Keratinocyte (primary cell): ENCODE measurements around the gene ZSCAN5A. TPM values are rescaled to one million over a fixed set of nuclear protein-coding genes. Genes with fewer than 3 reads are reported as not detected.

ENCODE experiments used
- DNase-seq: peaks from one replicate; pipeline ENCODE4 v3.0.0-alpha.2; 2011; ENCODE audit warnings: low read depth, missing footprints, low spot score
- FAIRE-seq: peaks from 2 replicates; lab custom pipeline; 2011; peaks lifted over from hg19 to GRCh38; lab: Jason Lieb, UNC
- H2AFZ ChIP-seq: 2 replicates; pipeline ENCODE4 v1.6.0; 2012; ENCODE audit warnings: low read length, control low read depth, inconsistent platforms; ENCODE audit not compliant: control insufficient read depth
- H3K27ac ChIP-seq: 2 replicates; pipeline ENCODE4 v1.5.1; 2011; ENCODE audit warnings: low read length; ENCODE audit not compliant: control insufficient read depth, insufficient read depth
- H3K27me3 ChIP-seq: 3 replicates; pipeline ENCODE4 v1.6.0; 2011; ENCODE audit warnings: low read length; ENCODE audit not compliant: control insufficient read depth, insufficient read depth; ENCODE audit errors: extremely low read depth
- H3K36me3 ChIP-seq, 2 experiments: 2 replicates in 1 of 2; 3 replicates in 1 of 2; pipeline ENCODE4 v1.5.1; 2011; ENCODE audit warnings: low read length in 2 of 2, mild to moderate bottlenecking in 1 of 2; ENCODE audit not compliant: control insufficient read depth in 2 of 2, insufficient read depth in 2 of 2; ENCODE audit errors: extremely low read depth in 1 of 2
- H3K4me1 ChIP-seq: 3 replicates; pipeline ENCODE4 v1.5.1; 2011; ENCODE audit warnings: low read length; ENCODE audit not compliant: control insufficient read depth, insufficient read depth; ENCODE audit errors: extremely low read depth
- H3K4me2 ChIP-seq: 3 replicates; pipeline ENCODE4 v1.6.0; 2011; ENCODE audit warnings: low read depth, low read length; ENCODE audit not compliant: control insufficient read depth, insufficient read depth; ENCODE audit errors: extremely low read depth
- H3K4me3 ChIP-seq, 3 experiments: fragments of 200-600 bp in 1 of 3; sonication (generic) in 1 of 3; 2 replicates in 2 of 3; 3 replicates in 1 of 3; pipeline ENCODE4 v1.5.1; 2011 to 2016; ENCODE audit warnings: low read length in 3 of 3, mild to moderate bottlenecking in 3 of 3, control low read depth in 2 of 3, inconsistent platforms in 1 of 3, low read depth in 1 of 3, mixed read lengths in 1 of 3, mixed run types in 1 of 3, moderate library complexity in 1 of 3; ENCODE audit not compliant: control insufficient read depth in 2 of 3, insufficient read depth in 2 of 3; ENCODE audit errors: extremely low read depth in 1 of 3
- H3K79me2 ChIP-seq: 2 replicates; pipeline ENCODE4 v1.6.0; 2012; ENCODE audit warnings: low read length; ENCODE audit not compliant: control insufficient read depth, insufficient read depth
- H3K9ac ChIP-seq: 3 replicates; pipeline ENCODE4 v1.6.0; 2011; ENCODE audit warnings: low read length; ENCODE audit not compliant: control insufficient read depth, insufficient read depth; ENCODE audit errors: extremely low read depth
- H3K9me1 ChIP-seq: 3 replicates; pipeline ENCODE4 v1.6.0; 2011; ENCODE audit warnings: low read length; ENCODE audit not compliant: control insufficient read depth, insufficient read depth; ENCODE audit errors: extremely low read depth
- H3K9me3 ChIP-seq: 2 replicates; pipeline ENCODE4 v1.5.1; 2012; ENCODE audit warnings: low read depth, low read length; ENCODE audit not compliant: control insufficient read depth
- H4K20me1 ChIP-seq: 3 replicates; pipeline ENCODE4 v1.6.0; 2011; ENCODE audit warnings: low read length; ENCODE audit not compliant: control insufficient read depth, insufficient read depth; ENCODE audit errors: extremely low read depth
- CTCF ChIP-seq, 3 experiments: IDR thresholded peaks in 1 of 3; conservative IDR thresholded peaks in 1 of 3; optimal IDR thresholded peaks in 1 of 3; 2 replicates in 2 of 3; 3 replicates in 1 of 3; pipeline versions ENCODE3 to v1.5.1; 2011; ENCODE audit warnings: low read length in 3 of 3, mild to moderate bottlenecking in 3 of 3, moderate library complexity in 2 of 3, control low read depth in 1 of 3, inconsistent platforms in 1 of 3; ENCODE audit not compliant: insufficient read depth in 2 of 3; ENCODE audit errors: extremely low read depth in 1 of 3
- EZH2 ChIP-seq: IDR thresholded peaks from one replicate; pipeline ENCODE4 v1.6.1; 2012; ENCODE audit warnings: inconsistent platforms, mild to moderate bottlenecking, low read length, moderate library complexity
- dilution Hi-C: fragments of 300-500 bp; cut with MboI; formaldehyde crosslinking; loops from one replicate; pipeline ENCODE4 v1.7.0; 2020; ENCODE audit warnings: low sequenced_read_pairs; ENCODE audit not compliant: extremely low pct_ligation_motif_present
- polyA plus RNA-seq, 5 experiments: library from polyadenylated mRNA; depleted of rRNA in 3 of 5; stranded (reverse) in 3 of 5; stranded (forward) in 1 of 5; unstranded in 1 of 5; fragments of >200 nt; gene quantifications; 1 replicate in 1 of 5; 2 replicates in 3 of 5; 3 replicates in 1 of 5; pipeline versions ENCODE4 v1.2.1 to v1.2.3, GENCODE V29; 2011 to 2012; ENCODE audit warnings: missing spikeins in 2 of 5, low read depth in 1 of 5, low replicate concordance in 1 of 5

Gene ZSCAN5A
- polyA plus RNA-seq, 1 donor (not counting 4 experiments of a cell fraction or from before 2014, with no cell fraction given), result 6.1 TPM

- peak overlapping the region in 2 of 3 experiments; percentile 60 to 64 for H3K4me3 ChIP-seq
These were observed 20.1 kb downstream of the ZSCAN5A start for GRCh38 chr19:56294549-56294948.

GRCh38 chr19:56291867-56292266 lies 22.8 kb downstream of the ZSCAN5A start:
- Histone ChIP-seq H3K4me2 (no peak overlapping the region), H2AFZ (no peak overlapping the region), H3K27ac (no peak overlapping the region), H3K9ac (no peak overlapping the region), H3K9me1 (no peaks in the 10 kb centered on the region), H3K4me3 (no peak overlapping the region), H4K20me1 (no peaks in the 10 kb centered on the region), H3K79me2 (no peaks in the 10 kb centered on the region), H3K27me3 (no peaks in the 10 kb centered on the region), H3K4me1 (peaks cover 27% of the 10 kb centered on the region), H3K36me3 (no peaks in the 10 kb centered on the region), H3K9me3 (no peaks in the 10 kb centered on the region)
- DNase-seq, result no peak
- no peak for FAIRE-seq
- dilution Hi-C loops, result no loop called here
- TF ChIP-seq EZH2 (no peak), CTCF (optimal IDR thresholded peaks at IDR 0.05 in 1 of 3, IDR thresholded peaks at IDR 0.05 in 1 of 3, conservative IDR thresholded peaks at IDR 0.05 in 1 of 3; ENCODE audit: extremely low read depth in 1 of 3, insufficient read depth in 2 of 3, low read length in 3 of 3) (no peak)

More at GRCh38 chr19:56294549-56294948, 20.1 kb downstream of the ZSCAN5A start:
- Histone ChIP-seq H3K9ac (peak overlapping the region; percentile 78), H3K4me1 (peaks cover 27% of the 10 kb centered on the region), H3K4me2 (peak overlapping the region; percentile 90), H4K20me1 (no peaks in the 10 kb centered on the region), H3K9me1 (no peaks in the 10 kb centered on the region), H3K79me2 (no peaks in the 10 kb centered on the region), H3K27ac (peak overlapping the region; percentile 93), H3K9me3 (no peaks in the 10 kb centered on the region), H3K36me3 (no peaks in the 10 kb centered on the region), H3K27me3 (no peaks in the 10 kb centered on the region), H2AFZ (no peak overlapping the region)
- DNase-seq, result peak; percentile 88
- TF ChIP-seq CTCF (optimal IDR thresholded peaks at IDR 0.05 in 1 of 3, IDR thresholded peaks at IDR 0.05 in 1 of 3, conservative IDR thresholded peaks at IDR 0.05 in 1 of 3; ENCODE audit: extremely low read depth in 1 of 3, insufficient read depth in 2 of 3, low read length in 3 of 3) (no peak), EZH2 (no peak)
- FAIRE-seq, result peak; percentile 97
- dilution Hi-C loops, result no loop called here
